Ishikawa (cell line): Measurements from ENCODE around the gene KCNC2.

Experiments used
- CREB1 ChIP-seq: IDR thresholded peaks from 2 replicates; pipeline ENCODE4 v1.6.1; 2012; ENCODE audit warnings: low read depth
- EP300 ChIP-seq: IDR thresholded peaks from 2 replicates; pipeline ENCODE4 v1.6.1; 2012; ENCODE audit warnings: borderline replicate concordance
- FOXM1 ChIP-seq: IDR thresholded peaks from 2 replicates; pipeline ENCODE4 v1.6.1; 2012; ENCODE audit warnings: low read depth, borderline replicate concordance
- NFIC ChIP-seq: IDR thresholded peaks from 2 replicates; pipeline ENCODE4 v1.6.1; 2012
- RAD21 ChIP-seq: IDR thresholded peaks from 2 replicates; pipeline ENCODE4 v1.6.1; 2012; ENCODE audit warnings: low read depth
- REST ChIP-seq: IDR thresholded peaks from 2 replicates; pipeline ENCODE4 v1.6.1; 2012; ENCODE audit warnings: low read depth, mild to moderate bottlenecking
- TAF1 ChIP-seq: IDR thresholded peaks from 2 replicates; pipeline ENCODE4 v1.6.1; 2012; ENCODE audit warnings: low read depth, mild to moderate bottlenecking
- TCF12 ChIP-seq: IDR thresholded peaks from 2 replicates; pipeline ENCODE4 v1.6.1; 2012; ENCODE audit warnings: low read depth
- TEAD4 ChIP-seq: IDR thresholded peaks from 2 replicates; pipeline ENCODE4 v1.6.1; 2012
- YY1 ChIP-seq: IDR thresholded peaks from 2 replicates; pipeline ENCODE4 v1.6.1; 2012; ENCODE audit warnings: low read depth

- TF ChIP-seq NFIC (no peak), TAF1 (no peak), RAD21 (no peak), EP300 (no peak), FOXM1 (no peak), TEAD4 (no peak), TCF12 (no peak), REST (no peak), YY1 (no peak), CREB1 (no peak)
Measured at GRCh38 chr12:75137896-75138295, 71.7 kb downstream of the KCNC2 start.
